Measurements from ENCODE around the gene RNF224. TPM values are rescaled to one million over a fixed set of nuclear protein-coding genes. Genes with fewer than 3 reads are reported as not detected.

RNF224 gene
- total and polyA plus RNA-seq, 2 of the 13 experiments (the other 11 are each of a cell fraction or from before 2014, with no cell fraction given) = 0.09 TPM; not detected in 1

DNA sequence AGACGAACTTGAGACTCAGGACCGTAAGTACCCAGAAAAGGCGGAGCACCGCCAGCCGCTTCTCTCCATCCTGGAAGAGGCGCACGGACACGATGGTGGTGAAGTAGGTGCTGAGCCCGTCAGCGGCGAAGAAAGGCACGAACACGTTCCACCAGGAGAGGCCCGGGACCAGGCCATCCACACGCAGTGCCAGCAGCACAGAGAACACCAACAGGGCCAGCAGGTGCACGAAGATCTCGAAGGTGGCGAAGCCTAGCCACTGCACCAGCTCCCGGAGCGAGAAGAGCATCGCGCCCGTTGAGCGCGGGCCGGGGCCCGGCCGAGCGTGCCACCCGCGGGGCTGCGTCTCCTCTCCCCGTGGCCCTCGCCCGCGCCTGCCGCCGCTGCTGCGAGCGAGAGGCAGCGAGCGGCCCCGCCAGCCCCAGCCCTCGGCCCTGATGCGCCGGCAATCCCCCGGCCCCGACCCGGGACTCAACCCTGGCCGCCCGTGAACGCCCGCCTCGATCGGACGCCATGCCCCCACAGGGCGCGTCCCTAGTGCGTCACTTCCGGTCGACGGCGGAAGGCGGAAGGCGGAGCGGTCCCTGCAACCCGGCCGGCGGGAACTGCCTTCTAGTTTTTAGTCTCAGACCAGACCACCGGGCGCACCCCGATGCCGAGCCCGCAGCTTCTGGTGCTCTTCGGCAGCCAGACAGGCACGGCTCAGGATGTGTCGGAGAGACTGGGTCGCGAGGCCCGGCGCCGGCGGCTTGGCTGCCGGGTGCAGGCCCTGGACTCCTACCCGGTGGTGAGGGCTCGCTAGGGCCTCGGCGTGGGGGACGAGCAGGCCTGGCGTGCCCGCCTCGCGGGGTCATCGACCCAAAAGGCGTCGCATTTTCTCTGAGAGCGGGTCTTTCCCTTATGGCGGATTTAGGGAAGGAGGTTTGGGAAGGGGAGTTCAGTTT lies 21.9 kb upstream of the RNF224 start, which contains the start of the genes NDOR1 and TMEM203 (continued):
- TF ChIP-seq ZNF138 (CRISPR knock-in tag; IDR thresholded peaks at IDR 0.05; ENCODE audit: low read depth) (no peak), ZNF816 (CRISPR knock-in tag; IDR thresholded peaks at IDR 0.05; ENCODE audit: borderline replicate concordance) (no peak; the same call in 1 of the 2 replicates), SMARCC2 (IDR thresholded peaks at IDR 0.05) (no peak), ZNF746 (CRISPR knock-in tag; IDR thresholded peaks at IDR 0.05) (no peak), ELF1 (CRISPR knock-in tag; IDR thresholded peaks at IDR 0.05) (peak; percentile 98), BRD4 (CRISPR knock-in tag; IDR thresholded peaks at IDR 0.05) (peak; percentile 67; the same call in 1 of the 2 replicates), WIZ (CRISPR knock-in tag; IDR thresholded peaks at IDR 0.05) (no peak)
- TF ChIP-seq, protein P1, sequence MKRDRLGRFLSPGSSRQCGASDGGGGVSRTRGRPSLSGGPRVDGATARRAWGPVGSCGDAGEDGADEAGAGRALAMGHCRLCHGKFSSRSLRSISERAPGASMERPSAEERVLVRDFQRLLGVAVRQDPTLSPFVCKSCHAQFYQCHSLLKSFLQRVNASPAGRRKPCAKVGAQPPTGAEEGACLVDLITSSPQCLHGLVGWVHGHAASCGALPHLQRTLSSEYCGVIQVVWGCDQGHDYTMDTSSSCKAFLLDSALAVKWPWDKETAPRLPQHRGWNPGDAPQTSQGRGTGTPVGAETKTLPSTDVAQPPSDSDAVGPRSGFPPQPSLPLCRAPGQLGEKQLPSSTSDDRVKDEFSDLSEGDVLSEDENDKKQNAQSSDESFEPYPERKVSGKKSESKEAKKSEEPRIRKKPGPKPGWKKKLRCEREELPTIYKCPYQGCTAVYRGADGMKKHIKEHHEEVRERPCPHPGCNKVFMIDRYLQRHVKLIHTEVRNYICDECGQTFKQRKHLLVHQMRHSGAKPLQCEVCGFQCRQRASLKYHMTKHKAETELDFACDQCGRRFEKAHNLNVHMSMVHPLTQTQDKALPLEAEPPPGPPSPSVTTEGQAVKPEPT (CRISPR knock-in tag; IDR thresholded peaks at IDR 0.05; ENCODE audit: low read depth) = 0 out of 2 replicates have a peak, but pooled peaks have one; percentile 43
- TF ChIP-seq, protein P2, sequence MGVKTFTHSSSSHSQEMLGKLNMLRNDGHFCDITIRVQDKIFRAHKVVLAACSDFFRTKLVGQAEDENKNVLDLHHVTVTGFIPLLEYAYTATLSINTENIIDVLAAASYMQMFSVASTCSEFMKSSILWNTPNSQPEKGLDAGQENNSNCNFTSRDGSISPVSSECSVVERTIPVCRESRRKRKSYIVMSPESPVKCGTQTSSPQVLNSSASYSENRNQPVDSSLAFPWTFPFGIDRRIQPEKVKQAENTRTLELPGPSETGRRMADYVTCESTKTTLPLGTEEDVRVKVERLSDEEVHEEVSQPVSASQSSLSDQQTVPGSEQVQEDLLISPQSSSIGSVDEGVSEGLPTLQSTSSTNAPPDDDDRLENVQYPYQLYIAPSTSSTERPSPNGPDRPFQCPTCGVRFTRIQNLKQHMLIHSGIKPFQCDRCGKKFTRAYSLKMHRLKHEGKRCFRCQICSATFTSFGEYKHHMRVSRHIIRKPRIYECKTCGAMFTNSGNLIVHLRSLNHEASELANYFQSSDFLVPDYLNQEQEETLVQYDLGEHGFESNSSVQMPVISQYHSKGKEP (CRISPR knock-in tag; IDR thresholded peaks at IDR 0.05) = no peak; the same call in 1 of the 2 replicates
- TF ChIP-seq, protein P3, sequence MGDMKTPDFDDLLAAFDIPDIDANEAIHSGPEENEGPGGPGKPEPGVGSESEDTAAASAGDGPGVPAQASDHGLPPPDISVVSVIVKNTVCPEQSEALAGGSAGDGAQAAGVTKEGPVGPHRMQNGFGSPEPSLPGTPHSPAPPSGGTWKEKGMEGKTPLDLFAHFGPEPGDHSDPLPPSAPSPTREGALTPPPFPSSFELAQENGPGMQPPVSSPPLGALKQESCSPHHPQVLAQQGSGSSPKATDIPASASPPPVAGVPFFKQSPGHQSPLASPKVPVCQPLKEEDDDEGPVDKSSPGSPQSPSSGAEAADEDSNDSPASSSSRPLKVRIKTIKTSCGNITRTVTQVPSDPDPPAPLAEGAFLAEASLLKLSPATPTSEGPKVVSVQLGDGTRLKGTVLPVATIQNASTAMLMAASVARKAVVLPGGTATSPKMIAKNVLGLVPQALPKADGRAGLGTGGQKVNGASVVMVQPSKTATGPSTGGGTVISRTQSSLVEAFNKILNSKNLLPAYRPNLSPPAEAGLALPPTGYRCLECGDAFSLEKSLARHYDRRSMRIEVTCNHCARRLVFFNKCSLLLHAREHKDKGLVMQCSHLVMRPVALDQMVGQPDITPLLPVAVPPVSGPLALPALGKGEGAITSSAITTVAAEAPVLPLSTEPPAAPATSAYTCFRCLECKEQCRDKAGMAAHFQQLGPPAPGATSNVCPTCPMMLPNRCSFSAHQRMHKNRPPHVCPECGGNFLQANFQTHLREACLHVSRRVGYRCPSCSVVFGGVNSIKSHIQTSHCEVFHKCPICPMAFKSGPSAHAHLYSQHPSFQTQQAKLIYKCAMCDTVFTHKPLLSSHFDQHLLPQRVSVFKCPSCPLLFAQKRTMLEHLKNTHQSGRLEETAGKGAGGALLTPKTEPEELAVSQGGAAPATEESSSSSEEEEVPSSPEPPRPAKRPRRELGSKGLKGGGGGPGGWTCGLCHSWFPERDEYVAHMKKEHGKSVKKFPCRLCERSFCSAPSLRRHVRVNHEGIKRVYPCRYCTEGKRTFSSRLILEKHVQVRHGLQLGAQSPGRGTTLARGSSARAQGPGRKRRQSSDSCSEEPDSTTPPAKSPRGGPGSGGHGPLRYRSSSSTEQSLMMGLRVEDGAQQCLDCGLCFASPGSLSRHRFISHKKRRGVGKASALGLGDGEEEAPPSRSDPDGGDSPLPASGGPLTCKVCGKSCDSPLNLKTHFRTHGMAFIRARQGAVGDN (CRISPR knock-in tag; IDR thresholded peaks at IDR 0.05) = peak; percentile 77
- TF ChIP-seq, protein P4, sequence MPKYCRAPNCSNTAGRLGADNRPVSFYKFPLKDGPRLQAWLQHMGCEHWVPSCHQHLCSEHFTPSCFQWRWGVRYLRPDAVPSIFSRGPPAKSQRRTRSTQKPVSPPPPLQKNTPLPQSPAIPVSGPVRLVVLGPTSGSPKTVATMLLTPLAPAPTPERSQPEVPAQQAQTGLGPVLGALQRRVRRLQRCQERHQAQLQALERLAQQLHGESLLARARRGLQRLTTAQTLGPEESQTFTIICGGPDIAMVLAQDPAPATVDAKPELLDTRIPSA (CRISPR knock-in tag; IDR thresholded peaks at IDR 0.05; ENCODE audit: borderline replicate concordance) = no peak
- TF ChIP-seq, protein P5, sequence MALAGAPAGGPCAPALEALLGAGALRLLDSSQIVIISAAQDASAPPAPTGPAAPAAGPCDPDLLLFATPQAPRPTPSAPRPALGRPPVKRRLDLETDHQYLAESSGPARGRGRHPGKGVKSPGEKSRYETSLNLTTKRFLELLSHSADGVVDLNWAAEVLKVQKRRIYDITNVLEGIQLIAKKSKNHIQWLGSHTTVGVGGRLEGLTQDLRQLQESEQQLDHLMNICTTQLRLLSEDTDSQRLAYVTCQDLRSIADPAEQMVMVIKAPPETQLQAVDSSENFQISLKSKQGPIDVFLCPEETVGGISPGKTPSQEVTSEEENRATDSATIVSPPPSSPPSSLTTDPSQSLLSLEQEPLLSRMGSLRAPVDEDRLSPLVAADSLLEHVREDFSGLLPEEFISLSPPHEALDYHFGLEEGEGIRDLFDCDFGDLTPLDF (CRISPR knock-in tag; IDR thresholded peaks at IDR 0.05) = peak; percentile 89
- TF ChIP-seq, protein P6, sequence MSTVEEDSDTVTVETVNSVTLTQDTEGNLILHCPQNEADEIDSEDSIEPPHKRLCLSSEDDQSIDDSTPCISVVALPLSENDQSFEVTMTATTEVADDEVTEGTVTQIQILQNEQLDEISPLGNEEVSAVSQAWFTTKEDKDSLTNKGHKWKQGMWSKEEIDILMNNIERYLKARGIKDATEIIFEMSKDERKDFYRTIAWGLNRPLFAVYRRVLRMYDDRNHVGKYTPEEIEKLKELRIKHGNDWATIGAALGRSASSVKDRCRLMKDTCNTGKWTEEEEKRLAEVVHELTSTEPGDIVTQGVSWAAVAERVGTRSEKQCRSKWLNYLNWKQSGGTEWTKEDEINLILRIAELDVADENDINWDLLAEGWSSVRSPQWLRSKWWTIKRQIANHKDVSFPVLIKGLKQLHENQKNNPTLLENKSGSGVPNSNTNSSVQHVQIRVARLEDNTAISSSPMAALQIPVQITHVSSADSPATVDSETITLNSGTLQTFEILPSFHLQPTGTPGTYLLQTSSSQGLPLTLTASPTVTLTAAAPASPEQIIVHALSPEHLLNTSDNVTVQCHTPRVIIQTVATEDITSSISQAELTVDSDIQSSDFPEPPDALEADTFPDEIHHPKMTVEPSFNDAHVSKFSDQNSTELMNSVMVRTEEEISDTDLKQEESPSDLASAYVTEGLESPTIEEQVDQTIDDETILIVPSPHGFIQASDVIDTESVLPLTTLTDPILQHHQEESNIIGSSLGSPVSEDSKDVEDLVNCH (CRISPR knock-in tag; IDR thresholded peaks at IDR 0.05) = no peak
- TF ChIP-seq, protein P7, sequence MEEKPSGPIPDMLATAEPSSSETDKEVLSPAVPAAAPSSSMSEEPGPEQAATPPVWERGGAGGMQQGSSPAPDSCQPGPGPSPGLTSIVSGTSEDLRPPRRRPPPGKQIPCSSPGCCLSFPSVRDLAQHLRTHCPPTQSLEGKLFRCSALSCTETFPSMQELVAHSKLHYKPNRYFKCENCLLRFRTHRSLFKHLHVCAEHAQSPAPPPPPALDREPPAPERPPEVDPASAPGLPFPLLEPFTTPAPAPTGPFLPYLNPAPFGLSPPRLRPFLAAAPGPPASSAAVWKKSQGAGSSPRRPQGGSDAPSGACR (CRISPR knock-in tag; IDR thresholded peaks at IDR 0.05) = peak; percentile 16; the same call in 1 of the 2 replicates
